ENCODE data around the gene LRP5.

- TF ChIP-seq CTCF (IDR thresholded peaks at IDR 0.05): no peak
- TF ChIP-seq POLR2AphosphoS5 (IDR thresholded peaks at IDR 0.05): no peak
- TF ChIP-seq EP300 (IDR thresholded peaks at IDR 0.05): no peak
Measured at GRCh38 chr11:68264741-68265540, 47.5 kb upstream of the LRP5 start.
